SHP77 (cell line): ENCODE data around the gene SORBS2.
A peak's percentile ranks its signal among the peaks of the same experiment; 100 is the strongest.
"Not testable (repeated sequence)": the region's sequence is repeated elsewhere in the genome, so short reads cannot be mapped to it uniquely, and the experiment has no call there.

Experiments
- DNase-seq, 2 experiments: peaks; one replicate each; lab custom pipeline; 2025; lab: John Stamatoyannopoulos, UW

SORBS2 gene

DNA sequence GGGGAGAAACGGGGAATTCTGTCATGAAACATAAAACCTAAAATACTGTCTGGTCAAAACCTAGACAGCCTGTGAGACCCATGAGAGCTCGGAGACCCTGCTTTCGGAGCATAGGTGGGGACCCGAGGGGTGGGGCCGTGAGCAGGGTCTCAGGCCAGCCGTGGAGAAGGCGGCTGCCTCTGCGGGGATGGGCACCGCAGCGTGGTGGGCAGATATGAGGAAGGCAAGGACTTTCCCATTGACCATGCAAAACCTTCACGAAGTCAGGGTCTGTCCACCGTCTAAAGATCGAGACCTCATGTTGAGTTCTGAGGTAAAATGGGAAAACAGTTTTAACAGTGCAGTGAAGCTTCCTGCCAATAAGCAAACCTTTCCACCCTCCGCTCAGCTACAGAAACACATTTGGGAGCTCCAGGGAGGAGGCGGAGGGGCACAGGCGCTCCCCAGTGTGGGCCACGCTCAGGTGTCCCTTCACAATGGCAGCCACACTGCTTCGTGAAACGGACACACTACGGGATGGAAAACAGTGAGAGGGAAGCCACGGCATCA lies 74.4 kb downstream of the SORBS2 start:
- DNase-seq = no peak

DNA sequence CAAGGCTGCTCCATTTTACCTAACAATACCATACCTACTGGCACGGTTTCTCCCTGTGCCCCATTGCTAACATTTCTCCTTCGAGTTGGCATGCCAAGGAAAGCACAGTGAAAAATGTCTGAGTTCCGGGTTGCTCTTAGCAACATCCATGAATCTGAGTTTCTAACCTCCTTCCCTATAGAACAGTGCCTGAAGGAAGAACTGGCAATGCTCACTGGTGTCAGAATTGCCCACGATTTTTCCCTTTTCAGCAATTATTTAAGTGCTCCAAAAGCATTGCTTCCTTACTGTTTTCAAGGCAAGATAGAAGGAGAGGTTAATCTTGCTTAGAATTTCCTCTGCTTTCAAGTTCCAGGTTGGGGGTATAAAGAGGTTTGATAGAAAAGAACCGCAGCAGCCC lies 75.1 kb downstream of the SORBS2 start:
- no peak for DNase-seq

DNA sequence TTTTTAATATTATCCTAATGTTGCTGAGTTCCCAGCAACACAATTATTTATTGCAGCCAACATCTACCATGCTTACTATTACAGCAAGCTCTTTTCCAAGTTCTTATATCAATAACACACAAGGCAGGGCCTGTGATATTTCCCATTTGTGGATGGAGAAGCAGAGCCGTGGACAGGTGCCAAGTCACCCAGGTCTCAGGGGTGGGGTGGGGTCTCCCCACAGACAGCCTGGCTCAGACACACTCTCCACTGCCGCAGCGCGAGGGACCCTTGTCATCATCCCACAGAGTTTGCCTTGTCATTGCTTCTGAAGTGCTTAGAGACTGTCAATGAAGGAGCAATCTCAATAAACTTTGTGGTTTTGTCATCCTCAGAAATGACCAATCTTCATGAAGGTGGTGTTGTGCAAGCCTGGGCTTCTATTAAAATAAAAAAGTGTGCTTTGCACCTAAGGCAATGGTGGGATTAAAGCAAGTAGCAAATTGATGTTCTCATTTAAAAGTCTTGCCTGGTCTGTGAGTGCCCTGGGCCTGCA lies 76.1 kb downstream of the SORBS2 start:
- no peak for DNase-seq

DNA sequence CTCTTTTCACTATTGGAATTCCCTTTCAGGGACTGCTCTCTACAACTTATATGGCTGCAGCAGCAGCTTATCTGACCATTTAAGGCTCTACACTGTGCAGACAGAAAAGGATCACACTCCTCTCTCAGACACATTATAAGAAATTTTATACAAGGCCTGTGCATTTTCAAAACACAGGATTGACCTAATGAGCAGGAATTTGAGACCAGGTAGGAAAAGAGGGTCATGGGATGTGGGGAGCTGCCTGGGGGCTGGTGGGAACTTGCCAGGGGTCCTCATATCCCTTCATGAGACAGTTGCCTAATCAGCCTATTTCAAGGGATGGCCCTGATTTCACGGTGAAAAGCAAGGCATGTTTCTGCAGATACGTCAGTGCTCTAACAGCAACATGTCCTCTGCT lies 77.1 kb downstream of the SORBS2 start:
- no peak for DNase-seq

DNA sequence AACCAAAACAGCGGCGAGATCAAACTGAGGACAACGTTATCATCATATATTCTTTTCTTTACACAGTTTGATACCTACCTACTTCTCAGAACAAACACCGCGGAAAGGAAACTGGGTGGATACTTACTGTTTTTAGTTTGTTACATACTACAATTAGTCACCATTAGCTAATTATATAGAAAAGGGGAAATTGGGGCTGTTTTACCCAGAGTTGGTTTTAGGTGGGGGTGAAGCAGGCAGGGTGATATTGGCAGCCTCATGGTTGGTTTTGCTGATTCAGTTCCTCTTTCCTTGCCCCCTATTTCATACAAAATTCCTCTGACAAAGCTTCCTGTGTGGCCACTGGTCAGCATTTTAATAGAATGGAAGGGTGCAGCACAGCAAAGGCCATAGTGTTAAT lies 77.8 kb downstream of the SORBS2 start:
- DNase-seq = no peak

DNA sequence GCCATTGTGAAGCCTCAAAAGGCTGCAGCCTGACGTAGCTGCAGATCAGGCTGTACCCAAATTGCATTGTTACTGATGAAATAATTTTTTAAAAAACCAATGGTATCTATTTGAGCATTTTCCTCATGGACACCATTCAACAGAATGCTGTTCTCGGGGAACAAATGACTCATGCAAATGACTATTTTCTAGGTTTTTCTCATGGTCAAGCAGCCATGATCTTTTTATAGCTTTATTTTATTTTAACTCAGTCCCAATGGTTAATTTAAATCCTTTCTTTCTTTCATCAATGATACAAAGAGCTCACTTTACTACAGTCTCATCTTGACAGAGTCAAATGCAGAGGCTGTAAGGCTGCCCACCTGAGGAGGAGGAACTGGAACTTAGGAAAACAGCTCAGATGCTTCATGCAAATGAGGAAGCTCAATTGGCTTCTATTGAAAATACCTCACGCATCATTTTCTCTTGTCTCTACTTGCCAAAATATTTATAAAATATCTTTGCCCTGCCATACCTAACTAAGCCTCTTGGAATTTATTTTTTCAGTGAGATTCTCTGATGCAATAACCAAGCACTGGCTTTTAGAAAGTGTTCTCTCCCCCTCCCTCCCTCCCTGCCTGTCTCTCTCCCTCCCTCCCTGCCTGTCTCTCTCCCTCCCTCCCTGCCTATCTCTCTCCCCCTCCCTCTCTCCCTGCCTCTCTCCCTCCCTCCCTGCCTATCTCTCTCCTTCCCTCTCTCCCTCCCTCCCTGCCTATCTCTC lies 81.0 kb downstream of the SORBS2 start:
- no peak for DNase-seq

DNA sequence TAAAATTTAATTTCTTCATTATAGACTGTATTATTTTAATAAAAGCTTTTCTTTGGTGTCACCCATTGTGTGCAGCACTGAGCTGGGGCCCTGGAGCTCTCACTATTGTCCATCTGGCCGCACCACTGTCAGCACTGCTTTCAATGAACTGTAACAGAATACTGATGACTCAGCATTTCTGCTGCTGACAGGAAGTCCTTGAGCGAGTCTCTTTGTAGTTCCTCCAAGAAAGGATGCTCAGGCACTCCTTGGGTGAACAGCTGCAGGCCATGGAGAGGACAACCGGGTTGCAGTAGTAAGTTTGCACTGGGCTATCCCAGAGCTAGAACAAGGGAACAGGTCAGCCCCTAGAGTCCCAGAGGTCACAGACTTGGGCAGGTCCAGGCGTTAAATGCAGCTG lies 81.6 kb downstream of the SORBS2 start:
- DNase-seq = peak in 1 of 2 experiments; percentile 12

DNA sequence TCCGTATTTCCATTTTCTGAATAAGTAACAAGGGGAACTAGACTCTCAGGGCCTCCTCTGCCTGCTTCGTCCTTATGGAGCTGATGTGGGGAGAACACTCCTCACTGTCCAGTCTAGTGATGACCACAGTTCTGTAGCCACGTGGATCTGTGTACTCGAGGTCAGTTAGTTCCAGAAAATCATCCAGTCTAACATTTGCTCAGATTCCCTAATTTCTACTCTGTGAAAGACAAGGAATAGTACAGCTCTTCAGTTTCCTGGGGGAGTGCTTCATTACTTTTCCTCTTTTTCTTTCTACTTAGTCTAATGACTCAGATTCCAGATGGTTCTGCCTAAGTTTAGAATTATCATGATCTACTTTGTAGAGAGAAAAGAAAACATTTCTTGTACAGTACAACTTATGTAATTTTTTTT lies 82.6 kb downstream of the SORBS2 start:
- no peak for DNase-seq

DNA sequence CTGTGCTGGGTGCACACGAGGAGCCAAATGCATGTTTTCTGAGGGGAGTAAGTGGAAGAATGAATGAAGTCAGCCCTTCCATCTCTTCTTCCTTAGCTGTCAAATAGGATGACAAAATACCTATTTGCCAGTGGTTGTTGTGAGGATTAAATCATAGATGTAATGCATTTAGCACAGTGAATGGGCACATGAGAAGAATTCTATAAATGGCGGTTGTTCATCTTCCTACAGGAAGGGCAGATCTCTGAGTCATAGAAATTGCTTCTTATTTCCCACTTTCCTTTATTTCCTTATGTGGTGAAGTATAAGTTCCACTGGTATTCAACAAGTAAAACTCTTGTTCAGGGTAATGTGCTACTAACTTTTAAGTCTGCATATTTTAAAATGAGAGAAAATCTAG lies 83.1 kb downstream of the SORBS2 start:
- DNase-seq = no peak

DNA sequence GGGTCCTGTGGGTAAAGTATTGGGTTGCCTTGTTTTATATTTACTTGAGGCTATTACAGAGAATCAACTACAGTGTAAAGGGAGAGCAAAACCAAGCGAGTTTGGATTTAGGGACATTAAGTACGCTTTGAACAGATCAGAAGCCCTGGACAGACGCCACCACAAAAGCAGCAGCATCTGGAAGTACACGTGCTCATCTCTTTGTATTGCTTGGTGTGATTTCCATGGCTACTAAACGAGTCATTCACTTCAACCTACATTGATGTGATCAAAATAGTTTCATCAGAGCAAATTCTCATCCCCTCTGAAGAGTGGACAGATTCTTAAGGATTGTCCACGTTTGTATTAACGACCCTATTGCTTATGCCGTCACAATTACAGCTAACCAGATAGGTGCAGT lies 85.1 kb downstream of the SORBS2 start:
- no peak for DNase-seq

DNA sequence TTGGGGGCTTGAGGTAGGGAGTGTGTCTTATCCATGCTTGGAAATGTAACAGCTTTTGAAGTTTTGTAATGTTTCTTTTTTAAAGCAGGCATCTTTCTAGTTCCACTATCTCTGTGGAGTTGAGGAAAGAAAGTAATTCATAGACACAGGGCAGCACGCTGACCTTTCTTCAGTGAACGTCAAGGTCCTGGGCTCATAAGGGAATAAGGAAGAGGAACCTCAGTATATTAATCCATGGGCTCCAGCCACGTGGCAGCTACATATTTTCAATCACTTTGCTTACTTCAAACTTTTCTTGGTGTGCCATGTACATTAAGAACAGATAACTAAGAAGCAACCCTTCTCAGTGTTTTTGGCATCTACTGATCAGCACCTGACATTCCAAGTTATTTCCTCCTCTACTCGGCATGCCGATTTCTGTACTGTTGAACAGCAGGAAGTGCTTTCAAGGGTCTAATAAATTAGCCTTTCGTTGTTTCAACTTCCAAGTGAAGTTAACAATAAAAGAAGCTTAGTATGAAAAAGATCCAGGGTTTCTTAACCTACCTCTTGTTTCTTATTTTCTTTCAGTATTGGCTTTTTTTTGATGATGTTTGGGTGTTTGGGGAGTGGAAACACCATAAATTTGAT lies 88.2 kb downstream of the SORBS2 start:
- DNase-seq = no peak

DNA sequence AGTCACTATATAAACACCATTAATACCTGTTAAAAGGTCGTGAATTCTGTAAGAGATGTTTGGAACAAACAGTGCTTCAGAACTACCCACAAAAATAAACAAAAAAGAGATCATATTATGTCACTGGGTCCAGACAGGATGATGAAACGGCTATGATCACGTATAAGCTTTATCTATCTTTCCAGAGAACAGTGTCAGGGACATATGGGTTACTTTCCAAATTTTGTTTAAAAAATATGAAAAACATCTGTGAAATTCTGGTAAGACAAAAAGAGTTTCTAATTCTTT lies 90.0 kb downstream of the SORBS2 start:
- DNase-seq = no peak

DNA sequence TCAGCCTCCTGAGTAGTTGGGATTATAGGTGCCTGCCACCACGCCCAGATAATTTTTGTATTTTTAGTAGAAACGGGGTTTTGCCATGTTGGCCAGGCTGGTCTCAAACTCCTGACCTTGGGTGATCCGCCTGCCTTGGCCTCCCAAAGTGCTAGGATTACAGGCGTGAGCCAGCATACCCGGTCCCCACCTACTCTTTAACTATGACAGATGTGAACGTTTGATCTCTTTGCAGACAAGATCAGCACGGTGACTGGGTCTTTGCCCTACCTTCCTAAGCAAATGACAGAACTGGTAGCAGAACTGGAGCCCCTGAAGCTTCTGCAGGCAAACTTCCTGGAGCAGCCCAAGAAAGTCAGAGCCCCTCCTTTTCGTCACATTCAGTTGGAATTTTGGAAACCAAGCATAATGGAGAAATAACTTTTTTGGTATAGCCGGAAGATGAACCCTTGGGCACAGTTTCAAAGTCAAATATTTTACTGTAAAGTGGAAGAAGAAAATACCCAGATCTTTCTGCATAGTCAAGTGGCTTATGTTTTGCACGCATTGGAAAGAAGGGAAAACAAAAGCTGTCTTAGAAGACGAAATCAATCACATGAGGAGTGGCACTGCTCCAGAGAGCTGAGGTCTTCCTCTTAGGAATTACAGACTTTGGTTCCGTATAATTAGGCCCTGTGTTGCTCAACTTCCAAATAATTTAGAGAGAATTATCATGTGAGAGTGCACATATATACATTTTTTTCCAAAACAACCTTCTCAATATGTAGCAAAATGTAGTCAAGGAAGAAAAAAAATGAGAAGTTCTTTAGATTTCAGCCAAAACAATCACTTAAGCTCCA lies 90.6 kb downstream of the SORBS2 start:
- DNase-seq = no peak

DNA sequence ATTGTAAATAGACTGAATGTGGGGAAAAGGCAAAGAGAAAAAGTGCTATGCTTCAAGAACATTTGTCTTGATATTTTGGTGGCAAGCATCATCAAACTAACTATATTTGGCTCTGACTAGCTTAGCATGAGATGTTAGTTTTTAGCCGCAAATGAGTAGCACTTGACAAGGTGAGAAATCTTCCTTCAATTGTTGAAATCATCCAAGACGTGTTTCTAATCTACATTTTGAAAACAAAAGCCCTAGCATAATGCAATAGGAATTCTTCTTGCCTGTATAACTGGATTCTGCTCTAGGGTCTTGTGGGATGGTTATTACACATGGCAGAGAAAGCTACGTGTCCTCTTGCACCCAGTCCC lies 92.5 kb downstream of the SORBS2 start:
- DNase-seq = no peak

DNA sequence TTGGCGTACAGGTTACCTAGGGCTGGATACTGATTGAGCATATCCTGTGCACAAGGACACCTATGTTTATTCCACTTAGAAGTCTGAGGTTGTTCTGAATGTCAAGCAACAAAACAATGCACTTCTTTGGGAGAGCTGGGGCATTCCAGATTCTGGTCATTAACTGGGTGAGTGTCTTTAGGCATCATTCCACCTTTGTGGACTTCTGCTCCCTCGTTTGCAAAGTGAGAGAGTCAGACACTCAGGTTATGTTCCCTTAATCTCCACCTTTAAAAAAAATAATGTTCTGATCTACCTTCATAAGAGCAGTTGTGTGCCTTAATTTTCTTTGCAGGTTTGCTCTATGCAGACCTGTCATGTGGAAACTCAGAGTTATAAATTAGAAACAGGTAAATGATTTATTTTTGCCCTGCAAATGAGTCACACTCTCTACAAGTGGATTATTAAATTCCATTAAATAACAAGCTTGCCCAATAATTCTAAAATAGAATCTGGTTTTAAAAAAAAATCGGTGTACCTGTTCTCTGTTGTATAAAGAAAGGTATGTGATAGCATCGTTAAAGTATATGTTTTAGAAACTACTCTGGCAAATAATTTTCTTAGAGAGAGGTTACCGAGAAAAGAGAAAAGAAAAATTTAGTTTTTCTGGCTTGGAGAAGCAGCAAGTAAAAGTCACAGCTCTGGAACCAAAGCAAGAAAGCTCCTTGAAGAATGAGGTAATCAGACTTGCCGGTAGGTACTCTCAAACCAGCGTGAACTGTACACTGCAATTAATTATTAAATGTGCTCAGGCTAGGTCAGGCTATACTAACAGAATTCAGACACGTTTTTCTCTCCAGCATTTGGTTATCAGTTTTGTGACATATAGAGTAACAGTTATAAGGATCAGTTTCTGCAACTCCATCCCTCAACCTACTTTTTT lies 93.2 kb downstream of the SORBS2 start:
- DNase-seq = no peak

DNA sequence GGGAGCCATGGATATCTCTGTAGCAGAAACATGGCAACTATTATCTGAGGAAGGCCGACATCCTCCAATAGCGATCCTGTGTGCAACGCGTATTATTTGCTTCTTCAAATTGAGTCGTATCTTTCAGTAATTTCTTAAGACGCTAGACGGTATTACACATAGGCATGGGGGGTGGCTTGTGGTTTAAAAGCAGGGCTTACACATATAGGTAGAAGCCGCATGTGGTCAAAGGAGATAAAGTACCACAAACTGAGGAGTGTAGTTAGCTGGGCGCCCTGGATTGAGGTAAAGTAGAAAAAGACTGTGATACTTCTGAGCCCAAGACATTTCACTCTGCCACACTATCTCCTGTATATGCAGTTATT lies 94.6 kb downstream of the SORBS2 start:
- DNase-seq = no peak

DNA sequence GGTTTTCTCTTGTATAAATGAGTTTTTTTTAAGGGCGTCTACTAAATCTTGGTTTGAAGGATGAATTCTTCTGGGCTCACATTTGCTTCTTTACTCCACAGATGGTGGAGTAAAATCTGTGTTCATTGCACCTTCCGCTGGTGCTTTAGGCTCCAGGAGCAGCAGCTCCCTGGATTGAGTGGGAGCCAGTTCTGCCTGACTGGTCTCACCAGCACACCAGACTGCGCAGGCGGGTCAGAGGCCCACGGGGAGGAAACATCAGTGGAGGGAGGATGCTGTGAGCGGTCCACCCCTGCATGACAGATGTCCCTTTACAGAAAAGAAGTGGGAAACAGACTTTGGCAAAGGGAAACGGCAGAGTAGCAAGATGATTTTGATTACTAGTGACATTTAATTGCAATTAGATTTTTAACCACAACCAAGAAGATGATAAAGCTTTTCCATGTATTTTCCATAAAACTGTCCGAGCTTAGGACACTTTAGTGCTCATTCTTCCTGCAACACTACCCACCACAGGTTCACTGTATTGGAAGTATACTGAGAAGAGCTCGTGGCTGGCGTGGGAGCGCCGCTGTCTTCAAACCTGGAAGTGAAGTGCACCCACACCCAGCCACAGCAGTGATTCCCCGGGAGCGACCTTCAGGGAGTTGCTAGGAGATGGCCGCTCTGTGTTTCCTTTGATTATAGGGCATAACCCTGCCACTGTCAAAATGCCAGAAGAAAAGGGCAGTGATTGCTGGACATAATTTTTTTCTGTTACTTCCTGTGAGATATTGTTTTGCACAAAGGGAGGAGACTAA lies 95.2 kb downstream of the SORBS2 start:
- no peak for DNase-seq

DNA sequence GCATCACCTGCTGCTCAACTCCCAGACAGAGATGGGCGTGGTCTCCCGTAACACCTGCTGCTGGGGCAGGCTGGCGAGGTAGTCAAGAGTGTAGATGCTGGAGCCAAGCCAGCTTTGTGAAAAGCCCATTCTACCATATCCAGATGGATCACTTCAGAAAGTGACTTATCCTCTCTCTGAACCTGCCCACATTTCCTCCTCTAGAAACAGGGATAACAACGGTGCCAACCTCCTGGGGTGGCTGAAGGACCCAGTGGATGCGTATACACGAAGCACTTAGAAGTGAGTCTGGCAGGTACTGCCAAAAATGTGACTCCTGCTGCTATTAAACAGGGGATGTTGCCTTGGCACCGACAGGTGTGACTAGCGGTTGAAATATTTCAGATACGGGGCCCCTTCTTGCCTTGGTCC lies 95.8 kb downstream of the SORBS2 start:
- DNase-seq = peak; percentile 4 to 38

DNA sequence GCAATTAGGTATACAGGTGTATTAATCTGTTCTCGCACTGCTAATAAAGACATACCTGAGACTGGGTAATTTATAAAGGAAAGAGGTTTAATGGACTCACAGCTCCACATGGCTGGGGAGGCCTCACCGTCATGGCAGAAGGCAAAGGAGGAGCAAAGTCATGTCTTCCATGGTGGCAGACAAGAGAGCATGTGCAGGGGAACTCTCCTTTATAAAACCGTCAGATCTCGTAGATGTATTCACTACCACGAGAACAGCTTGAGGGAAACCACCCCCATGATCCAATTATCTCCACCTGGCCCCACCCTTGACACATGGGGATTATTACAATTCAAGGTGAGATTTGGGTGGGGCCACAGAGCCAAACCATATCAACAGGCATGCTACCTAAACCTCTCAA lies 97.5 kb downstream of the SORBS2 start:
- not testable (repeated sequence) for DNase-seq

DNA sequence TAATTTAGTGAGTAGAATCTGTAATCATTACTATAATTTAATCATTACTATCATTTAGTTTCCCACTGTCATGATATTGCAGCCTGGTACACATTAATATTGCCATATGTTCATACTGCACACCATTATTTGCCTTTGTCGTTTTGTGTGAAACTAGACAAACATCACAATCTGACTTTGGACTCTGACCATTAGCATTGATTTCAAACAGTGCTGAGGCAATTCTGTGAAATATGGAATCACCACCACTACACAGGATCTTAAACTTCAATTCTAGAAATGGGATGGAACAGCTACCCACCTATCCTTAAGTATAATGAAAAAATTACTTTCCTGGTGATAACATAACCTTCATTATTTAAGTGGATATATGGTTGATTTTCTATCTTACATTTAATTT lies 98.3 kb downstream of the SORBS2 start:
- DNase-seq = no peak

DNA sequence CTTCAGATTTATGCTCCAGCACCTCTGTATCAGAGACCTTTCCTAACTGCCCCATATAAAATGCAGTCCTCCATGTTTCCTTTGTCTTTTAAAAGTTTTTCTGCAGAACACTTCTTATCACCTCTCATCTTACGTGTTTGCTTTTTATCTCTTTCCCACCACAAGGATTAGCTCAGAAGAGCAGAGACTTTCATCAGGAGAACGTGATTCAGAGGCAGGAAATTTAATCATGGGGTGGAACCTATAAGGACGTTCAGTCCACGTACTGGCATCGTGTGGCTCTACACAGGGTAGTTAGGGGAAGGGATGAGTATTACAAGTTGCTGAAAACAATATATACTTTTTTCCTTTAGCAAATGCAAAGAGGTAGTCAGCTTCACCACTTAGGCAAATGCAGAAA lies 98.7 kb downstream of the SORBS2 start:
- DNase-seq = no peak
